Stomach smooth muscle (tissue), 2 donors: ENCODE measurements around the gene STX1B.

ENCODE experiments used
- H3K27ac ChIP-seq: one replicate; pipeline ENCODE4 v1.7.0; 2013; ENCODE audit warnings: mild to moderate bottlenecking, low read length, inconsistent platforms
- H3K27me3 ChIP-seq, 2 donors: one replicate each; pipeline ENCODE4 v1.7.0; 2013; ENCODE audit warnings: low read length in 2 of 2; ENCODE audit not compliant: insufficient read depth in 2 of 2, control insufficient read depth in 1 of 2
- H3K36me3 ChIP-seq, 2 donors: one replicate each; pipeline ENCODE4 v1.7.0; 2013; ENCODE audit warnings: low read length in 2 of 2; ENCODE audit not compliant: control insufficient read depth in 2 of 2, insufficient read depth in 2 of 2
- H3K4me1 ChIP-seq: one replicate; pipeline ENCODE4 v1.7.0; 2013; ENCODE audit warnings: low read length; ENCODE audit not compliant: control insufficient read depth, insufficient read depth
- H3K4me3 ChIP-seq, 2 donors: one replicate each; pipeline ENCODE4 v1.7.0; 2013; ENCODE audit warnings: low read length in 2 of 2
- H3K9ac ChIP-seq, 2 donors: one replicate each; pipeline ENCODE4 v1.7.0; 2013; ENCODE audit warnings: low read length in 2 of 2, mild to moderate bottlenecking in 1 of 2
- H3K9me3 ChIP-seq, 2 donors: one replicate each; pipeline ENCODE4 v1.7.0; 2013; ENCODE audit warnings: low read length in 2 of 2; ENCODE audit not compliant: control insufficient read depth in 2 of 2
- donor health status: healthy.
- donor health status: Pancreatic carcinoma.

The STX1B gene

DNA sequence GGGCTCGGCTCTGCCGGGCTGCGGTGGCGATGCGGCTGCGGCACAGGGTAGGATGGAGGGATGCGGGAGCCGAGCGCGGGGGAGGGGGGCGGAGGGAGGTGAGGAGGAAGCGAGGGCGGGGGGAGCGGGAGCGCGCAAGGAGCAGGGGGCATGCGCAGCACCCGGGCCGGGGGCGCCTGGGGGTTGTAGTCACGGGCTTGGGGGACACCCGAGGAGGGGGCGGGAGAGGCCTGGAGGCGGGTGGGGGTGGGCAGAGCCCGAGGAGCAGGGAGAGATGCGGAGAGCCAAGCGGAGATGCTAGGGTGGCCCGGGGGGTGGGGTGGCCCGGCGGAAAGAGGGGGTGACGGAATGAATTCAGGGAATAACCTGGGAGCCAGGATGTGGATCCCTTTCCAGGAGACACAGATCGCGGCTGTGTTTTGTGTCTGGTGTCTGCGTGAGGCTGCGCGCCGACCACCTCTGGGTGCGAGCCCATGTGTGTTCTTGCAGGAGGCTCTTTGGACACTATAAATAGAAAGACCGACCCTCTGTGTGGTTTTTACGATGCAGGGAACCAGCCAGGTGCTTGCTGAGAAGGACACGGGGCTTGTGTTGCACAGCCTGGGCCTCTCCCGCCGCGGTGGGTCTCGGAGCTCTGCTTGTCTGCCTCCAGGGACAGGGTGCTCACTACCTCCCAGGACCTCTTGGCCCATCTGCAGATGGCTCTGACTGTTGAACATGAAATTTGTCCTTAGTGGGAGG is at the start of gene STX1B:
TSS of gene STX1B (minus strand) at position 54 of the 741 bp plus-strand sequence. CDS start 242 bp downstream, outside the sequence.
- Histone ChIP-seq H3K9me3 (no peaks in the 10 kb centered on the region), H3K27ac (no peak within 1 kb of the TSS), H3K27me3 (peaks cover 32 to 37% of the 10 kb centered on the region in 2 donors), H3K36me3 (no peaks in the 10 kb centered on the region), H3K9ac (no peak within 1 kb of the TSS), H3K4me1 (peaks cover 3% of the 10 kb centered on the region), H3K4me3 (no peak within 1 kb of the TSS)

DNA sequence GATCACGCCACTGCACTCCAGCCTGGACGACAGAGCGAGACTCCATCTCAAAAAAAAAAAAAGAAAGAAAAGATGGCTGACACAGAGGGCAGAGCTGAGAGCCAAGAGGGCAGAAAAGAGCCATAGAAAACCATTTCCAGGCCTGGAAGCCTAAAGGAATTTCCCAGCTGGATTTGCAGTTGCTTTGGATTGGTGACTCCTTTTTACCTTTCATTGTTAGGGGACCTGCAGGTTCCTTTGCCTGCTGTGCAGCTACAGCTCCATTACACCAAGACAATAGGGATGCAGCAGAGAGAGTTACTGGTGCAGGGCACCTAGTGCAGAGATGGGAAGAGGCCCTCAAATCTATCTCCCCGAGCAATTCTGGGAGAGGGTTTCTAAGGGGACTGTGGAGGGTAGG is 45.2 kb upstream of the STX1B start:
- Histone ChIP-seq H3K36me3 (peaks cover 1 to 2% of the 10 kb centered on the region in 2 donors), H3K4me3 (no peak overlapping the region), H3K27ac (no peak overlapping the region), H3K9ac (no peak overlapping the region), H3K4me1 (no peaks in the 10 kb centered on the region), H3K9me3 (no peaks in the 10 kb centered on the region), H3K27me3 (no peaks in the 10 kb centered on the region)

DNA sequence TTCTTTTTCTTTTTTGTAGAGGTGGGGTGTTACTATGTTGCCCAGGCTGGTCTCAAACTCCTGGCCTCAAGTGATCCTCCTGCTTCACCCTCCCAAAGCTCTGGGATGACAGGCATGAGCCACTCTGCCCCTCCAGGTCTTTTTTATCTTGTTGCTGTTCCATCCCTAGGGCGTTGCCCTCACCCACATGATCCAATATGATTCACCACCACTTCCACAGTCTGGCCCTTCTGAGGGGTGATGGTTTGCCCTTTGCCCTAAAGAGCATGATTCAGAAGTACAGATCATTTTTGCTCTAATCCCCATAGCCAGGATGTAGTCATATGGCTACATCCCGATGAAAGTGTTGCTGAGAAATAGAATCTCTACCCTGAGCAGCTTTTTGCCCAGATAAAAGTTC is 41.7 kb upstream of the STX1B start:
- Histone ChIP-seq H3K4me1 (no peaks in the 10 kb centered on the region), H3K9ac (no peak overlapping the region)

DNA sequence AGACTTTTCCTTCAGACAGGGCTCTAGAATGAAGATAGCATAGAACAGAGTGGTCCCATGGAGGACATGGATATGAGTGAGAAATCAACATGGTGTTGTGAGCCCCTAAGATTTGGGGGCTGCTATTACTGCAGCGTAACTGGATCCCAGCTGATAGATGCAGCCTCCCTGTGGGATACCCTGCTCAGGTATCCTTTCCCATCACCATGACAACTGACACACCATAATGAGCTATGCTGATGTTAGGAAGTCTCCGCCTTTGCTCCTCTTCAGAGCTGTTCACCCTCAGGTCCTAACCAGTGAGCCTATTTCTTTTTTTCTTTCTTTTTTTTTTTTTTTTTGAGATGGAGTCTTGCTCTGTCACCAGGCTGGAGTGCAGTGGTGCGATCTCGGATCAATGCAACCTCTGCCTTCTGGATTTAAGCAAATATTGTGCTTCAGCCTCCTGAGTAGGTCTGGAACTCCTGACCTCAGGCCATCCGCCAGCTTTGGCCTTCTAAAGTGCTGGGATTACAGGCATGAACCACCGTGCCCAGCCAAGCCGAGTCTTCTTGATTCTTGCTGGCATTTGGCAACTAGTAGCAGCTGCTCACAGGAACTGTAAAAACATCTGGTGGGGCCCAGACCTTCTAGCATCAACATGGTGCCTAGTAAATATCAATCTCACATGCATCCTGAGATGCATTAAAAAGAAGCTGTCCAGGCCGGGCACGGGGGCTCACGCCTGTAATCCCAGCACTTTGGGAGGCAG is 40.0 kb upstream of the STX1B start:
- no peak overlapping the region for H3K27ac ChIP-seq
- H3K9me3 ChIP-seq, result no peaks in the 10 kb centered on the region
- H3K9ac ChIP-seq, result no peak overlapping the region
- no peaks in the 10 kb centered on the region for H3K4me1 ChIP-seq
- no peaks in the 10 kb centered on the region for H3K36me3 ChIP-seq
- no peak overlapping the region for H3K4me3 ChIP-seq
- H3K27me3 ChIP-seq, result no peaks in the 10 kb centered on the region

More for the DNA sequence above, 41.7 kb upstream of the STX1B start:
- H3K9me3 ChIP-seq, result no peaks in the 10 kb centered on the region
- H3K27me3 ChIP-seq, result no peaks in the 10 kb centered on the region
- H3K36me3 ChIP-seq, result no peaks in the 10 kb centered on the region
- H3K27ac ChIP-seq, result no peak overlapping the region
- no peak overlapping the region for H3K4me3 ChIP-seq

DNA sequence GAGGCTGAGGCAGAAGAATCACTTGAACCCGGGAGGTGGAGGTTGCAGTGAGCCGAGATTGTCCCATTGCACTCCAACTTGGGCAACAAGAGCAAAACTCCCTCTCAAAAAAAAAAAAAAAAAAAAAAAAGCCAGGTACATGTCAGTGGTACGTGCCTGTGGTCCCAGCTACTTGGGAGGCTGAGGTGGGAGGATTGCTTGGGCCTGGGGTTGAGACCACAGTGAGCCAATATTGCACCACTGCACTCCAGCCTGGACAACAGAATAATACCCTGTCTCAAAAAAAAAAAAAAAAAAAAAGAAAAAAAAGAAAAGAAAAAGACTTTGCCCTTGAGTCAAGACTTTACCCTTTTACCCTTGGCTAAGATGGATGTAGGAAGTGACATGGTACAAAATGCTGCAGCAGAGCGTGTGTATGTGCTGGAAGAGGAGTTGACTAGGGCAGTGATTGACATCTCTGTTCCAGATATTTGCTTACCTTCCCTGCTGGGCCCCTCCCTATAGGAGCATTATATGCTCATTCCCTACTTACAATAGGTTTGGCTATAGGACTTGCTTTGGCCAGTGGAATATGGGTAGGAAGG is 33.6 kb upstream of the STX1B start:
- peaks cover 8 to 18% of the 10 kb centered on the region in 2 donors for H3K36me3 ChIP-seq
- H3K4me3 ChIP-seq, result no peak overlapping the region
- H3K9me3 ChIP-seq, result no peaks in the 10 kb centered on the region
- H3K27me3 ChIP-seq, result no peaks in the 10 kb centered on the region
- H3K9ac ChIP-seq, result no peak overlapping the region
- H3K4me1 ChIP-seq, result peaks cover 4% of the 10 kb centered on the region
- H3K27ac ChIP-seq, result no peak overlapping the region

DNA sequence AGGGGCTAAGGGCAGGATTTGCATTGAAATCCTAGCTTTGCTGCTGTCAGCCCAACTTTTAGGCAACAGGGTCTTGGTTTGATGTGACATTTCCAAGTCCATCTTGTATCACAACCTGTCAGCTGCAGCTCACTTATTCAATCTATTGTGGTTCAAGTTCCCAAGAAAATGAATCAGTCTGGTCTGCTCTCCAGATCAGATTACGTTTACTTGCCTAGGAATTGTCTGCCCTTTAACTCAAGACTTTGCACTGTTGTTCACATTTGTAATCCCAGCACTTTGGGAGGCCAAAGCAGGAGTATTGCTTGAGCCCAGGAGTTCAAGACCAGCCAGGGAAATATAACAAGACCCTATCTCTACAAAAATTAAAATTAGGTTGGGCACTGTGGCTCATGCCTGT is 32.9 kb upstream of the STX1B start:
- H3K36me3 ChIP-seq, result peaks cover 15 to 23% of the 10 kb centered on the region in 2 donors
- no peak overlapping the region for H3K4me3 ChIP-seq
- H3K4me1 ChIP-seq, result peaks cover 4% of the 10 kb centered on the region
- H3K27me3 ChIP-seq, result no peaks in the 10 kb centered on the region
- no peak overlapping the region for H3K27ac ChIP-seq
- no peaks in the 10 kb centered on the region for H3K9me3 ChIP-seq
- H3K9ac ChIP-seq, result no peak overlapping the region

DNA sequence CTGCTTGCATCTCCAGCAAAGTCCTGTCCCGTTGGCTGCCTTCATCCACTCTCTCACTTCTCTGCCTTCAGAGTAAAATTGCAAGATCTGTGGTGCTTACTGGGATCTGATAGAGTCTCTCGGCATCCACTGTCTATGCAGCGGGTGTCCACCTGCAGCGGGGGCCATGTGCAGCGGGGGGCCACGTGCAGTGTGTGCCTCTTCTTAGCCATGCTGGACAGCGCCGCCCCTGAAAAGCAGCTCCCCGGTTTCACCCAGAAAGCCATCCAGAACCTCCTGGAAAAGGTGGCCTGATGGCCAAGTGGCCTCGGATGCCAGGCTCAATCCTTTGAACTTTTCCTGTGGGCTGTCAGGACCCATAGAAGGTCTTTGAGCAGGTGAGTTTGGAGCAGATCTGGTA is 32.4 kb upstream of the STX1B start:
- Histone ChIP-seq H3K9me3 (no peaks in the 10 kb centered on the region), H3K27me3 (no peaks in the 10 kb centered on the region), H3K4me1 (peaks cover 4% of the 10 kb centered on the region), H3K9ac (no peak overlapping the region), H3K4me3 (no peak overlapping the region), H3K27ac (no peak overlapping the region), H3K36me3 (peaks cover 17 to 28% of the 10 kb centered on the region in 2 donors)

DNA sequence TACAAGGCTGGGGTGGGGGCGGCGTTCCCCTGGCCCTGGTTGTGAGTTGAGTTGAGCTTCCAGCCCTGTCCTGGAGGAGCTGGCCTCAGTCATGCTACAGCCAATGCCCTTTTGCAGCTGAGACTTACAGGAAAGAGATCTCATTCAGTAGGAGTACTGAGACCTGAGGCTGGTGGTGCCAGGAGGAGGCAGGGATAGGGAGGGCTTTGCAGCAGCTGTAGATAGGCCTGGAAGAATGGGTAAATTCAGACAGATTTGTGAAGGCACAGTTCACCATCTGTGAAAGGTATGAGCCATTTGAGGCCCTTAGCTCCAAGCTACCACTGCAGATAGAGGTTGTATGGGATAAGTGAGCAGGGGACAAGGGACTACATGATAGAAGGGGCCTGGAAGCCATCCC is 28.6 kb upstream of the STX1B start:
- Histone ChIP-seq H3K9me3 (no peaks in the 10 kb centered on the region), H3K36me3 (peaks cover 24 to 37% of the 10 kb centered on the region in 2 donors), H3K4me3 (no peak overlapping the region), H3K9ac (no peak overlapping the region), H3K27ac (no peak overlapping the region), H3K27me3 (no peaks in the 10 kb centered on the region), H3K4me1 (peaks cover 10% of the 10 kb centered on the region)

DNA sequence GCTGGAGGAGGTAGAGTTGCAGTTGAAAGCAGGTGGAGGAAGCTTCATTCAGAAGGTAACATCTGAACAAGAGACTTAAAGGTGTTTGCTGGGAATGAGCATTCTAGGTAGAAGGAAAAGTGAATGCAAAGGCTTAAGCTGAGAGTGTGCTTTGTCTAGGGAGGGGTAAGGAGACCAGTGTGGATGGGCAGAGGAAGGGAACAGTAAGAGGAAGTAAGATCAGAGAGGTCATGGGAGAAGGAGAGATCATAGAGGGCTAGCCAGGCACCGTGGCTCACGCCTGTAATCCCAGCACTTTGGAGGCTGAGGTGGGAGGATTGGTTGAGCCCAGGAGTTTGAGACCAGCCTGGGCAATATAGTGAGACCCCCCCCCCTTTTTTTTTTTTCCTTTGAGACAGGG is 26.3 kb upstream of the STX1B start:
- no peaks in the 10 kb centered on the region for H3K27me3 ChIP-seq
- no peak overlapping the region for H3K4me3 ChIP-seq
- H3K4me1 ChIP-seq, result peaks cover 15% of the 10 kb centered on the region
- H3K9ac ChIP-seq, result no peak overlapping the region
- no peak overlapping the region for H3K27ac ChIP-seq
- H3K36me3 ChIP-seq, result peaks cover 24 to 34% of the 10 kb centered on the region in 2 donors
- no peaks in the 10 kb centered on the region for H3K9me3 ChIP-seq

DNA sequence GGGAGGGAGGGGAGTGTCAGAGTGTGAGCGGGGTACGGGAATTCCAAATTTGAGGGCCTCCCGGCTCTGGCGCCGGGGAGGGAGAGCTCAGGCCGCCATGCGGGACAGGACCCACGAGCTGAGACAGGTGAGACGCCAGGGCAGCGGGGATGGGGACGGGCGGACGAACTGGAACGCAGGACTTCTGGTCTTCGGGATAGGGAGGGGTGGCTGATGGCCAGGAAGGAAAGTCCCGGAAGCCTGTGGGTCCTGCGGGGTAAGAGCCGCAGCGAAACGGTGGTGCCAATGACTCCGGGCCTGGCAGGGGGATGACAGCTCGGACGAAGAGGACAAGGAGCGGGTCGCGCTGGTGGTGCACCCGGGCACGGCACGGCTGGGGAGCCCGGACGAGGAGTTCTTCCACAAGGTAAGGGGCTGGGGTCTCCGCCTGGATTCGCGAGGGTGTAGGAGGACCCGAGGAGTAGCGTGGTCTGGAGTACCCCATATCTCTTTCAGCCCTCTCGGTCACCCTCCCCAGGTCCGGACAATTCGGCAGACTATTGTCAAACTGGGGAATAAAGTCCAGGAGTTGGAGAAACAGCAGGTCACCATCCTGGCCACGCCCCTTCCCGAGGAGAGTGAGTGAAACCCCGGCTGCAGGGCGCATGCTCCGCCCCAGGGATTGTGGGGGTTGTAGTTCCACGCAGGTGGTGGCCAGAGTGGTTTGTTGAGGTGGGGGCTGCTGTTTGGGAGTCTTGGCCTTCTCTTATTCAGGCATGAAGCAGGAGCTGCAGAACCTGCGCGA is 23.5 kb upstream of the STX1B start:
- Histone ChIP-seq H3K4me1 (peaks cover 15% of the 10 kb centered on the region), H3K4me3 (peak overlapping the region; percentile 98 to 100), H3K27ac (peak overlapping the region; percentile 91), H3K36me3 (peaks cover 15 to 19% of the 10 kb centered on the region in 2 donors), H3K27me3 (no peaks in the 10 kb centered on the region), H3K9me3 (no peaks in the 10 kb centered on the region), H3K9ac (peak overlapping the region; percentile 86 to 95)
